RWPE2 (cell line): ENCODE measurements around the gene TSEN15.

Source experiments
- ATAC-seq: fragments of 200-7000 bp; cut with Tn5 transposase; 3 replicates; pipeline ENCODE4 v1.9.1; 2021; ENCODE audit warnings: low read depth
- DNase-seq: peaks from one replicate; pipeline ENCODE4 v3.0.0-alpha.2; 2020; ENCODE audit warnings: low spot score
- H3K27ac ChIP-seq: fragments of 450-650 bp; 2 replicates; pipeline ENCODE4 v1.5.1; 2017; ENCODE audit warnings: mild to moderate bottlenecking; ENCODE audit not compliant: poor library complexity, severe bottlenecking
- H3K27me3 ChIP-seq: fragments of 250-450 bp; sonication (Bioruptor Pico); 2 replicates; pipeline ENCODE4 v1.5.1; 2021; ENCODE audit warnings: mild to moderate bottlenecking, moderate library complexity; ENCODE audit not compliant: insufficient read depth, poor library complexity, severe bottlenecking
- H3K36me3 ChIP-seq: fragments of 250-450 bp; sonication (Bioruptor Pico); 2 replicates; pipeline ENCODE4 v1.5.1; 2020; ENCODE audit warnings: low read depth, mild to moderate bottlenecking, moderate library complexity
- H3K4me1 ChIP-seq: fragments of 250-450 bp; sonication (Bioruptor Pico); 2 replicates; pipeline ENCODE4 v1.5.1; 2021; ENCODE audit warnings: mild to moderate bottlenecking, moderate library complexity; ENCODE audit not compliant: insufficient read depth, poor library complexity, severe bottlenecking
- H3K4me3 ChIP-seq: fragments of 250-450 bp; sonication (Bioruptor Pico); 2 replicates; pipeline ENCODE4 v1.5.1; 2021; ENCODE audit warnings: mild to moderate bottlenecking, moderate library complexity; ENCODE audit not compliant: severe bottlenecking
- H3K9me3 ChIP-seq: fragments of 250-450 bp; sonication (Bioruptor Pico); 2 replicates; pipeline ENCODE4 v1.5.1; 2021; ENCODE audit warnings: mild to moderate bottlenecking, moderate library complexity; ENCODE audit not compliant: severe bottlenecking
- TF ChIP-seq, protein P1 (sequence below): fragments of 450-650 bp; IDR thresholded peaks from one replicate; pipeline ENCODE4 v1.5.1; 2017; ENCODE audit warnings: mild to moderate bottlenecking, moderate library complexity; ENCODE audit not compliant: poor library complexity, severe bottlenecking

TSEN15 gene

DNA sequence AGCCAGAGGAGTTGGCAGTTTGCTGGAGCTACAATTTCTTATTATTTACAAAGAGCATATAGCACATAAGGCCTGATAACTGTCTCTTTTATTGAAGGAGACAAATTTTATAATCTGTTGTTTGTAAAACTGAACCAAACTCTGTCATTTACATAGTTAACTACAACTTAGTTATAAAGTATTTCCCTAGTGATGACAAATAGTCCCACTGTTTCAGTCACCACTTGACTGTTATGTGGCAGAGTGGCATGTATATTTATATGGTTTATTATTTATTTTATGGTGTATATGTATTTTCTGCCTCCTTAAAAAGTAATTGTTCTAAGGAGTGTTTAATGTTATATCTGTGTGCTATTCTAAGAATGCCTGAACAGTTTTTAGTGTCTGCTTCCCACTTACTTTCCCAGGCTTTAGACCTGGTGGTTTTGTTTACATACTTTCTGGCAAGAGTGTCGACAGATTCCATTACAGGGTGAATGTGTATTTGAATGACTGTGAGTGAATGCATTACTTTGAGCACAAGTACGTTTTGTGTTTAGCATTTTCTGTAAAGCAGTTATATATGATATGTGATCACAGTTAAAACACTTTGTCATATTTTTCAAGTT is 10.0 kb downstream of the TSEN15 start:
- Histone ChIP-seq H3K27me3 (peaks cover 2% of the 10 kb centered on the region), H3K36me3 (peaks cover 83% of the 10 kb centered on the region), H3K4me1 (peaks cover 10% of the 10 kb centered on the region), H3K27ac (no peak overlapping the region), H3K9me3 (no peaks in the 10 kb centered on the region), H3K4me3 (no peak overlapping the region)
- ATAC-seq (no peak), DNase-seq (no peak)
- TF ChIP-seq, protein P1, sequence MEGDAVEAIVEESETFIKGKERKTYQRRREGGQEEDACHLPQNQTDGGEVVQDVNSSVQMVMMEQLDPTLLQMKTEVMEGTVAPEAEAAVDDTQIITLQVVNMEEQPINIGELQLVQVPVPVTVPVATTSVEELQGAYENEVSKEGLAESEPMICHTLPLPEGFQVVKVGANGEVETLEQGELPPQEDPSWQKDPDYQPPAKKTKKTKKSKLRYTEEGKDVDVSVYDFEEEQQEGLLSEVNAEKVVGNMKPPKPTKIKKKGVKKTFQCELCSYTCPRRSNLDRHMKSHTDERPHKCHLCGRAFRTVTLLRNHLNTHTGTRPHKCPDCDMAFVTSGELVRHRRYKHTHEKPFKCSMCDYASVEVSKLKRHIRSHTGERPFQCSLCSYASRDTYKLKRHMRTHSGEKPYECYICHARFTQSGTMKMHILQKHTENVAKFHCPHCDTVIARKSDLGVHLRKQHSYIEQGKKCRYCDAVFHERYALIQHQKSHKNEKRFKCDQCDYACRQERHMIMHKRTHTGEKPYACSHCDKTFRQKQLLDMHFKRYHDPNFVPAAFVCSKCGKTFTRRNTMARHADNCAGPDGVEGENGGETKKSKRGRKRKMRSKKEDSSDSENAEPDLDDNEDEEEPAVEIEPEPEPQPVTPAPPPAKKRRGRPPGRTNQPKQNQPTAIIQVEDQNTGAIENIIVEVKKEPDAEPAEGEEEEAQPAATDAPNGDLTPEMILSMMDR, result no peak

- ATAC-seq, result no peak
- peaks cover 2% of the 10 kb centered on the region for H3K27me3 ChIP-seq
- TF ChIP-seq, protein P1, result no peak
- H3K9me3 ChIP-seq, result no peaks in the 10 kb centered on the region
- peaks cover 83% of the 10 kb centered on the region for H3K36me3 ChIP-seq
- H3K4me1 ChIP-seq, result no peaks in the 10 kb centered on the region
- no peak for DNase-seq
- no peak overlapping the region for H3K27ac ChIP-seq
- H3K4me3 ChIP-seq, result no peak overlapping the region
Observed at GRCh38 chr1:184062640-184063286, 11.2 kb downstream of the TSEN15 start.

DNA sequence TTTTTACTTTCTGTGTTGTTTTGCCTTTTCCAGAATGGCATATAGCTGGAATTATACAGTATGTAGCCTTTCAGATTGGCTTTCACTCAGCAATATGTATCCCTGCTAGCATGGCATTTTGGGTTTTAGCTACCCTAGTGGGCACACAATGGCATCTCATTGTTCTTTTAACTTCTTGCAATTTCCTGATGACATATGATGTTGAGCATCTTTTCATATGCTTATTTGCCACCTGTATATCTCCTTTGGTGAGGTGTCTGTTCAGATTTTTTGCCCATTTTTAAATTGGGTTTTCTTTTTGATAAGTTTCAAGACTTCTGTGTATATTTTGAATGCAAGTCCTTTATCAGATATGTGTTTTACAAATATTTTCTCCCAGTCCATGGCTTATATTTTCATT is 14.0 kb downstream of the TSEN15 start:
- Histone ChIP-seq H3K4me1 (no peaks in the 10 kb centered on the region), H3K4me3 (no peak overlapping the region), H3K9me3 (no peaks in the 10 kb centered on the region), H3K36me3 (peaks cover 72% of the 10 kb centered on the region), H3K27me3 (peaks cover 2% of the 10 kb centered on the region), H3K27ac (no peak overlapping the region)
- TF ChIP-seq, protein P1, result no peak
- no peak for ATAC-seq
- DNase-seq, result no peak

- no peaks in the 10 kb centered on the region for H3K4me1 ChIP-seq
- DNase-seq, result no peak
Observed at GRCh38 chr1:184068354-184068753, 16.8 kb downstream of the TSEN15 start.

More at GRCh38 chr1:184068354-184068753, 16.8 kb downstream of the TSEN15 start:
- Histone ChIP-seq H3K27ac (no peak overlapping the region), H3K36me3 (peaks cover 61% of the 10 kb centered on the region), H3K9me3 (no peaks in the 10 kb centered on the region), H3K27me3 (peaks cover under 1% of the 10 kb centered on the region), H3K4me3 (no peak overlapping the region)
- TF ChIP-seq, protein P1, result no peak
- no peak for ATAC-seq
